ENCODE data around the gene ZBTB17. TPM values are rescaled to one million over a fixed set of nuclear protein-coding genes. Genes with fewer than 3 reads are reported as not detected.

The ZBTB17 gene
- total RNA-seq, 1 donor from 2014 or later = 155 TPM

GRCh38 chr1:15940110-15941043 is 35.5 kb downstream of the ZBTB17 start:
- no peak for TF ChIP-seq CTCF (IDR thresholded peaks at IDR 0.05)
- peaks cover 84 to 100% of the 10 kb centered on the region in 2 donors for H3K36me3 ChIP-seq
- H3K4me3 ChIP-seq = no peak overlapping the region
- DNase-seq (ENCODE audit: low spot score in 2 of 2) = no peak
- H3K27me3 ChIP-seq = no peaks in the 10 kb centered on the region
- peaks cover 0 to 6% of the 10 kb centered on the region in 2 donors for H3K4me1 ChIP-seq
- H3K9me3 ChIP-seq = no peaks in the 10 kb centered on the region
- intact Hi-C loops (cut with DNase I) = no loop called here
- peak overlapping the region; percentile 66 to 79 for H3K27ac ChIP-seq

GRCh38 chr1:15939181-15940109 is 36.5 kb downstream of the ZBTB17 start:
- peak overlapping the region; percentile 66 to 79 for H3K27ac ChIP-seq
- H3K4me3 ChIP-seq = no peak overlapping the region
- H3K27me3 ChIP-seq = no peaks in the 10 kb centered on the region
- intact Hi-C loops (cut with DNase I) = loop anchor here (5.0 kb wide), 1 partner anchor 47 kb away; no protein-coding TSS in a partner anchor
- peak in 1 of 2 donors; percentile 60 for DNase-seq (ENCODE audit: low spot score in 2 of 2)
- peaks cover 0 to 6% of the 10 kb centered on the region in 2 donors for H3K4me1 ChIP-seq
- TF ChIP-seq CTCF (IDR thresholded peaks at IDR 0.05) = no peak
- no peaks in the 10 kb centered on the region for H3K9me3 ChIP-seq
- H3K36me3 ChIP-seq = peaks cover 85 to 100% of the 10 kb centered on the region in 2 donors

GRCh38 chr1:15938628-15939161 is 37.2 kb downstream of the ZBTB17 start:
- H3K4me1 ChIP-seq = peaks cover 0 to 6% of the 10 kb centered on the region in 2 donors
- TF ChIP-seq CTCF (IDR thresholded peaks at IDR 0.05) = no peak
- no peak overlapping the region for H3K4me3 ChIP-seq
- DNase-seq (ENCODE audit: low spot score in 2 of 2) = peak in 1 of 2 donors; percentile 58
- H3K36me3 ChIP-seq = peaks cover 85 to 100% of the 10 kb centered on the region in 2 donors
- H3K27me3 ChIP-seq = no peaks in the 10 kb centered on the region
- H3K27ac ChIP-seq = peak overlapping the region; percentile 66 to 79
- intact Hi-C loops (cut with DNase I) = loop anchor here (5.0 kb wide), 1 partner anchor 46 kb away; no protein-coding TSS in a partner anchor
- no peaks in the 10 kb centered on the region for H3K9me3 ChIP-seq

GRCh38 chr1:15937706-15938168 is 38.2 kb downstream of the ZBTB17 start:
- no peaks in the 10 kb centered on the region for H3K9me3 ChIP-seq
- peaks cover 85 to 100% of the 10 kb centered on the region in 2 donors for H3K36me3 ChIP-seq
- H3K4me3 ChIP-seq = no peak overlapping the region
- H3K4me1 ChIP-seq = peaks cover 0 to 6% of the 10 kb centered on the region in 2 donors
- H3K27me3 ChIP-seq = no peaks in the 10 kb centered on the region
- DNase-seq (ENCODE audit: low spot score in 2 of 2) = no peak
- peak overlapping the region; percentile 65 to 66 for H3K27ac ChIP-seq
- TF ChIP-seq CTCF (IDR thresholded peaks at IDR 0.05) = no peak
- intact Hi-C loops (cut with DNase I) = loop anchor here (5.0 kb wide), 1 partner anchor 45 kb away; no protein-coding TSS in a partner anchor

GRCh38 chr1:15937146-15937545 is 38.8 kb downstream of the ZBTB17 start:
- no peaks in the 10 kb centered on the region for H3K27me3 ChIP-seq
- peaks cover 0 to 6% of the 10 kb centered on the region in 2 donors for H3K4me1 ChIP-seq
- peak overlapping the region; percentile 65 to 66 for H3K27ac ChIP-seq
- peaks cover 85 to 100% of the 10 kb centered on the region in 2 donors for H3K36me3 ChIP-seq
- no peaks in the 10 kb centered on the region for H3K9me3 ChIP-seq
- no peak for TF ChIP-seq CTCF (IDR thresholded peaks at IDR 0.05)
- DNase-seq (ENCODE audit: low spot score in 2 of 2) = no peak
- intact Hi-C loops (cut with DNase I) = loop anchor here (5.0 kb wide), 1 partner anchor 45 kb away; no protein-coding TSS in a partner anchor
- H3K4me3 ChIP-seq = no peak overlapping the region
